K562 (cell line): Measurements from ENCODE around the gene MED12. TPM values are rescaled to one million over a fixed set of nuclear protein-coding genes. Genes with fewer than 3 reads are reported as not detected.

Experiments
- ATAC-seq: fragments of 200-7000 bp; cut with Tn5 transposase; 3 replicates; pipeline ENCODE4 v1.9.1; 2020; ENCODE audit warnings: moderate library complexity
- BruUV-seq: library from RNA; stranded (reverse); fragments of 400-500 nt; replicated peaks from 2 replicates; lab custom pipeline; 2021; lab: Mats Ljungman, UMichigan
- CTCF ChIA-PET: fragments of 300-600 bp; formaldehyde crosslinking; extraction: SDS; loops from one replicate; lab custom pipeline; 2021; ENCODE audit warnings: low intra/inter-chr PET ratio; lab: Yijun Ruan, JAX
- POLR2A ChIA-PET: fragments of 300-600, 350-650 bp; sonication (Branson Sonifier 250); formaldehyde crosslinking; extraction: SDS; loops from one replicate; lab custom pipeline; 2021; ENCODE audit warnings: antibody characterized with exemption, inconsistent platforms; lab: Yijun Ruan, JAX
- DNase-seq, 4 experiments: peaks; one replicate each; pipeline versions ENCODE4 v3.0.0 to v3.0.0-alpha.2; 2011 to 2018; ENCODE audit warnings: low spot score in 3 of 4, mixed read lengths in 3 of 4; ENCODE audit errors: extremely low read depth in 1 of 4
- FAIRE-seq: peaks from 2 replicates; lab custom pipeline; 2011; peaks lifted over from hg19 to GRCh38; lab: Jason Lieb, UNC
- H2AFZ ChIP-seq: 2 replicates; pipeline ENCODE4 v1.6.0; 2011; ENCODE audit warnings: low read depth, low read length, control low read depth, inconsistent platforms
- H3K27ac ChIP-seq: fragments of 200-600 bp; 3 replicates; pipeline ENCODE4 v1.8.0; 2011; ENCODE audit warnings: low read depth, mild to moderate bottlenecking, control low read depth, inconsistent platforms, low read length, moderate library complexity, mixed read lengths; ENCODE audit errors: extremely low read depth
- H3K27me3 ChIP-seq, 2 experiments: fragments of 300-600 bp in 1 of 2; 2 replicates in 1 of 2; 3 replicates in 1 of 2; pipeline versions ENCODE4 v1.6.0 to v1.8.0; 2011; ENCODE audit warnings: inconsistent platforms in 2 of 2, low read length in 2 of 2, mild to moderate bottlenecking in 1 of 2, mixed read lengths in 1 of 2, moderate library complexity in 1 of 2; ENCODE audit not compliant: control insufficient read depth in 2 of 2, insufficient read depth in 2 of 2
- H3K36me3 ChIP-seq: fragments of 300-600 bp; 3 replicates; pipeline ENCODE4 v1.8.0; 2011; ENCODE audit warnings: mild to moderate bottlenecking, low read length, inconsistent platforms; ENCODE audit not compliant: control insufficient read depth, insufficient read depth
- H3K4me1 ChIP-seq, 2 experiments: fragments of 200-600 bp in 1 of 2; replicated peaks in 1 of 2; 2 replicates in 1 of 2; 3 replicates in 1 of 2; pipeline versions ENCODE4 v1.5.1 to v1.8.0; 2011; ENCODE audit warnings: inconsistent platforms in 2 of 2, low read length in 2 of 2, mild to moderate bottlenecking in 1 of 2, mixed read lengths in 1 of 2, moderate library complexity in 1 of 2; ENCODE audit not compliant: control insufficient read depth in 2 of 2, insufficient read depth in 2 of 2
- H3K4me2 ChIP-seq: 2 replicates; pipeline ENCODE4 v1.6.1; 2011; ENCODE audit warnings: low read length, control low read depth, inconsistent platforms, mixed read lengths; ENCODE audit not compliant: insufficient read depth
- H3K4me3 ChIP-seq: fragments of 200-600 bp; sonication (generic), shearing (Covaris generic); 2 replicates; pipeline ENCODE4 v1.5.1; 2016; ENCODE audit warnings: control low read depth, inconsistent platforms
- H3K79me2 ChIP-seq: fragments of 200-600 bp; 3 replicates; pipeline ENCODE4 v1.8.0; 2011; ENCODE audit warnings: low read length, inconsistent platforms; ENCODE audit not compliant: control insufficient read depth, insufficient read depth
- H3K9ac ChIP-seq, 2 experiments: 2 replicates each; pipeline versions ENCODE4 v1.6.0 to v1.6.1; 2011; ENCODE audit warnings: low read depth in 2 of 2, low read length in 2 of 2, control low read depth in 1 of 2, inconsistent platforms in 1 of 2, mild to moderate bottlenecking in 1 of 2, mixed read lengths in 1 of 2; ENCODE audit not compliant: insufficient read depth in 1 of 2
- H3K9me1 ChIP-seq: one replicate; pipeline ENCODE4 v1.6.0; 2011; ENCODE audit warnings: inconsistent platforms, mild to moderate bottlenecking, low read length, moderate library complexity; ENCODE audit not compliant: control insufficient read depth, insufficient read depth
- H3K9me3 ChIP-seq: replicated peaks from 2 replicates; pipeline ENCODE4 v1.5.1; 2011; ENCODE audit warnings: low read depth, low read length, inconsistent platforms; ENCODE audit not compliant: control insufficient read depth, insufficient read depth
- H4K20me1 ChIP-seq: replicated peaks from 2 replicates; pipeline ENCODE4 v1.6.1; 2011; ENCODE audit warnings: low read length, inconsistent platforms, mixed read lengths; ENCODE audit not compliant: control insufficient read depth, insufficient read depth
- AFF4 ChIP-seq: sonication (generic); formaldehyde crosslinking; IDR thresholded peaks from 2 replicates; pipeline ENCODE4 v1.8.0; 2023; ENCODE audit warnings: mild to moderate bottlenecking, missing genetic modification reagents
- CBFB ChIP-seq: sonication (generic); formaldehyde crosslinking; IDR thresholded peaks from 2 replicates; pipeline ENCODE4 v1.4.0; 2020; ENCODE audit warnings: mild to moderate bottlenecking, missing genetic modification reagents
- ETS1 ChIP-seq: conservative IDR thresholded peaks from 2 replicates; pipeline ENCODE4 v1.6.1; 2011; ENCODE audit warnings: low read depth, mild to moderate bottlenecking, low read length; ENCODE audit not compliant: control insufficient read depth
- FOXP1 ChIP-seq: sonication (generic); formaldehyde crosslinking; IDR thresholded peaks from 2 replicates; pipeline ENCODE4 v1.8.0; 2022; ENCODE audit warnings: mild to moderate bottlenecking, missing genetic modification reagents
- HIVEP1 ChIP-seq: fragments of 250-450 bp; sonication (Bioruptor Pico); IDR thresholded peaks from 2 replicates; pipeline ENCODE4 v1.4.0; 2020; ENCODE audit warnings: mild to moderate bottlenecking
- KLF13 ChIP-seq: fragments of 450-650 bp; IDR thresholded peaks from 2 replicates; pipeline ENCODE4 v1.6.1; 2016; ENCODE audit warnings: missing genetic modification characterization, low read depth, mild to moderate bottlenecking, missing compliant biosample characterization, moderate library complexity, borderline replicate concordance
- MAFF ChIP-seq: IDR thresholded peaks from 2 replicates; pipeline ENCODE4 v1.6.1; 2012; ENCODE audit warnings: low read length, improper control_type of control experiment
- MTA3 ChIP-seq: fragments of 450-650 bp; formaldehyde crosslinking; IDR thresholded peaks from 2 replicates; pipeline ENCODE4 v1.6.1; 2017; ENCODE audit warnings: mild to moderate bottlenecking, borderline replicate concordance
- MXI1 ChIP-seq: IDR thresholded peaks from 2 replicates; pipeline ENCODE4 v1.6.1; 2011; ENCODE audit warnings: low read depth, mild to moderate bottlenecking, improper control_type of control experiment, low read length
- NUFIP1 ChIP-seq: fragments of 450-650 bp; IDR thresholded peaks from 2 replicates; pipeline ENCODE4 v1.6.1; 2018; ENCODE audit not compliant: partially characterized antibody
- RBM22 ChIP-seq: fragments of 200-400 bp; formaldehyde crosslinking; IDR thresholded peaks from 2 replicates; pipeline ENCODE4 v1.6.1; 2018; ENCODE audit warnings: low read length, low read depth; ENCODE audit not compliant: poor library complexity, severe bottlenecking
- WHSC1 ChIP-seq: IDR thresholded peaks from one replicate; pipeline ENCODE4 v1.6.1; 2012; ENCODE audit warnings: low read length, control low read depth, inconsistent platforms
- ZBTB17 ChIP-seq: fragments of 450-650 bp; formaldehyde crosslinking; IDR thresholded peaks from 2 replicates; pipeline ENCODE4 v1.4.0; 2020; ENCODE audit warnings: mild to moderate bottlenecking
- ZNF518B ChIP-seq: fragments of 250-450 bp; sonication (Bioruptor Pico); IDR thresholded peaks from 2 replicates; pipeline ENCODE4 v1.5.0; 2021; ENCODE audit warnings: mild to moderate bottlenecking, moderate library complexity
- WGBS: fragments of 100-300 bp; shearing (Covaris generic); methylation state at CpG from one replicate; pipeline ENCODE4 v1.1.6; 2016; ENCODE audit warnings: low coverage, mixed read lengths; ENCODE audit not compliant: insufficient coverage; ENCODE audit errors: missing lambda C conversion rate; 5-methylcytosine and 5-hydroxymethylcytosine counted together
- in situ Hi-C: fragments of 300-500 bp; cut with MboI; formaldehyde crosslinking; loops from 4 replicates; pipeline ENCODE4 v1.15.0; 2018; ENCODE audit warnings: inconsistent platforms, mixed read lengths
- intact Hi-C: fragments of 100-400 bp; cut with micrococcal nuclease; formaldehyde crosslinking; loops from 2 replicates; pipeline ENCODE4 v1.14.2; 2022
- polyA plus RNA-seq, 8 experiments: library from polyadenylated mRNA; depleted of rRNA in 4 of 8; stranded (reverse) in 5 of 8; unstranded in 3 of 8; fragments of >200 nt; fragmentation: Nextera tagmentation in 2 of 8; fragmentation: Illumina TruSeq in 1 of 8; extraction: Ambion mirVana in 2 of 8; extraction: Trizol in 1 of 8; gene quantifications; 2 replicates each; pipeline versions ENCODE4 v1.2.1 to v1.2.3, GENCODE V29; 2011 to 2014; ENCODE audit warnings: inconsistent platforms in 1 of 8, missing spikeins in 1 of 8
- total RNA-seq, 7 experiments: library from RNA; depleted of rRNA in 6 of 7; stranded (reverse); fragments of >200 nt in 6 of 7; fragmentation: Illumina TruSeq in 2 of 7; extraction: Trizol in 2 of 7; gene quantifications; 2 replicates each; pipeline versions ENCODE4 v1.2.1 to v1.2.3, GENCODE V29; 2011 to 2021; ENCODE audit warnings: low replicate concordance in 1 of 7

Gene MED12
- total and polyA plus RNA-seq, 9 of the 15 experiments (the other 6 are each of a cell fraction or from before 2014, with no cell fraction given) = 1.6 to 49.7 (median 8.6) TPM

DNA sequence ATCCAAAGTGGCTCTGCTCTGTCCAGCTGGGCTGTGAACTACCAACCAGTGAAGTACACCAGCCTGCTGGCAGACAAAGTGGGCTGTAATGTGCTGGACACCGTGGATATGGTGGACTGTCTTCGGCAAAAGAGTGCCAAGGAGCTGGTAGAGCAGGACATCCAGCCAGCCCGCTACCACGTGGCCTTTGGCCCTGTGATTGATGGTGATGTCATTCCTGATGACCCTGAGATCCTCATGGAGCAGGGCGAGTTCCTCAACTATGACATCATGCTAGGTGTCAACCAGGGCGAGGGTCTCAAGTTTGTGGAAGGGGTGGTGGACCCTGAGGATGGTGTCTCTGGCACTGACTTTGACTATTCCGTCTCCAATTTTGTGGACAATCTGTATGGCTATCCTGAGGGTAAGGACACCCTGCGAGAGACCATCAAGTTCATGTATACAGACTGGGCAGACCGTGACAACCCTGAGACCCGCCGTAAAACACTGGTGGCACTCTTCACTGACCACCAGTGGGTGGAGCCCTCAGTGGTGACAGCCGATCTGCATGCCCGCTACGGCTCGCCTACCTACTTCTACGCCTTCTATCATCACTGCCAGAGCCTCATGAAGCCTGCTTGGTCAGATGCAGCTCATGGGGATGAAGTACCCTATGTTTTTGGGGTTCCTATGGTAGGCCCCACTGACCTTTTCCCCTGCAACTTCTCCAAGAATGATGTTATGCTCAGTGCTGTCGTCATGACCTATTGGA, 48.8 kb downstream of the MED12 start:
- Histone ChIP-seq H3K4me1 (peaks cover 20 to 23% of the 10 kb centered on the region in 2 experiments; a peak in 4 of 5 replicates), H4K20me1 (no peaks in the 10 kb centered on the region), H3K4me2 (no peak overlapping the region), H3K9me3 (no peaks in the 10 kb centered on the region), H3K9ac (no peak overlapping the region), H3K27me3 (no peaks in the 10 kb centered on the region), H2AFZ (no peak overlapping the region), H3K79me2 (no peaks in the 10 kb centered on the region), H3K4me3 (no peak overlapping the region), H3K27ac (no peak overlapping the region), H3K9me1 (no peaks in the 10 kb centered on the region), H3K36me3 (no peaks in the 10 kb centered on the region)
- FAIRE-seq (no peak), ATAC-seq (no peak), DNase-seq (no peak)
- BruUV-seq = no TSS peak
- 84% methylated on average over 13 of the region's 17 CpGs for WGBS
- in situ Hi-C loops (no loop called here), intact Hi-C loops (no loop called here)
- ChIA-PET CTCF (no interaction called here), POLR2A (no interaction called here)
- TF ChIP-seq RBM22 = no peak
- no peak for TF ChIP-seq AFF4 (CRISPR knock-in tag)
- no peak for TF ChIP-seq MAFF
- no peak for TF ChIP-seq ZBTB17 (CRISPR knock-in tag)
- no peak for TF ChIP-seq NUFIP1
- TF ChIP-seq FOXP1 (CRISPR knock-in tag) = no peak
- TF ChIP-seq ZNF518B = no peak
- no peak for TF ChIP-seq CBFB (CRISPR knock-in tag)
- no peak for TF ChIP-seq ETS1
- no peak for TF ChIP-seq MXI1
- TF ChIP-seq WHSC1 = no peak
- no peak for TF ChIP-seq HIVEP1 (CRISPR knock-in tag)
- no peak for TF ChIP-seq KLF13 (tag)
- no peak for TF ChIP-seq MTA3
